8988T (cell line): ENCODE measurements around the gene ERBB4.
"Not testable (repeated sequence)": the region's sequence is repeated elsewhere in the genome, so short reads cannot be mapped to it uniquely, and the experiment has no call there.

ENCODE experiments used
- DNase-seq: peaks from one replicate; pipeline ENCODE4 v3.0.0; 2011

ERBB4 gene

GRCh38 chr2:212037062-212037461, 501.5 kb downstream of the ERBB4 start:
- DNase-seq: no peak

GRCh38 chr2:212034841-212035585, 503.6 kb downstream of the ERBB4 start:
- DNase-seq: no peak

GRCh38 chr2:212033888-212034287, 504.7 kb downstream of the ERBB4 start:
- DNase-seq: no peak

- no peak for DNase-seq
Observed at GRCh38 chr2:212032536-212033219, 505.9 kb downstream of the ERBB4 start.

GRCh38 chr2:212032032-212032431, 506.6 kb downstream of the ERBB4 start:
- DNase-seq: no peak

GRCh38 chr2:212030709-212031108, 507.9 kb downstream of the ERBB4 start:
- no peak for DNase-seq

- no peak for DNase-seq
Observed at GRCh38 chr2:212028798-212029394, 509.7 kb downstream of the ERBB4 start.

- DNase-seq: no peak
Observed at GRCh38 chr2:212027681-212028628, 510.6 kb downstream of the ERBB4 start.

- no peak for DNase-seq
Observed at GRCh38 chr2:212024040-212024439, 514.6 kb downstream of the ERBB4 start.

GRCh38 chr2:212022966-212023365, 515.6 kb downstream of the ERBB4 start:
- no peak for DNase-seq

GRCh38 chr2:212021947-212022346, 516.7 kb downstream of the ERBB4 start:
- DNase-seq: no peak

- DNase-seq: no peak
Observed at GRCh38 chr2:212015588-212015987, 523.0 kb downstream of the ERBB4 start.

- no peak for DNase-seq
Observed at GRCh38 chr2:212013626-212014025, 525.0 kb downstream of the ERBB4 start.

- not testable (repeated sequence) for DNase-seq
Observed at GRCh38 chr2:212010305-212010704, 528.3 kb downstream of the ERBB4 start.

GRCh38 chr2:212007972-212008371, 530.6 kb downstream of the ERBB4 start:
- DNase-seq: no peak

GRCh38 chr2:212005085-212005671, 533.4 kb downstream of the ERBB4 start:
- DNase-seq: no peak

GRCh38 chr2:212001325-212001724, 537.3 kb downstream of the ERBB4 start:
- no peak for DNase-seq

- DNase-seq: no peak
Observed at GRCh38 chr2:211996857-211997256, 541.7 kb downstream of the ERBB4 start.

- DNase-seq: no peak
Observed at GRCh38 chr2:211994806-211995205, 543.8 kb downstream of the ERBB4 start.

- no peak for DNase-seq
Observed at GRCh38 chr2:211990335-211990734, 548.3 kb downstream of the ERBB4 start.

- no peak for DNase-seq
Observed at GRCh38 chr2:211986313-211986712, 552.3 kb downstream of the ERBB4 start.

- no peak for DNase-seq
Observed at GRCh38 chr2:211985393-211985792, 553.2 kb downstream of the ERBB4 start.

- DNase-seq: no peak
Observed at GRCh38 chr2:211982162-211982561, 556.4 kb downstream of the ERBB4 start.
